Measurements from ENCODE around the gene PROX1.

PROX1 gene, protein sequence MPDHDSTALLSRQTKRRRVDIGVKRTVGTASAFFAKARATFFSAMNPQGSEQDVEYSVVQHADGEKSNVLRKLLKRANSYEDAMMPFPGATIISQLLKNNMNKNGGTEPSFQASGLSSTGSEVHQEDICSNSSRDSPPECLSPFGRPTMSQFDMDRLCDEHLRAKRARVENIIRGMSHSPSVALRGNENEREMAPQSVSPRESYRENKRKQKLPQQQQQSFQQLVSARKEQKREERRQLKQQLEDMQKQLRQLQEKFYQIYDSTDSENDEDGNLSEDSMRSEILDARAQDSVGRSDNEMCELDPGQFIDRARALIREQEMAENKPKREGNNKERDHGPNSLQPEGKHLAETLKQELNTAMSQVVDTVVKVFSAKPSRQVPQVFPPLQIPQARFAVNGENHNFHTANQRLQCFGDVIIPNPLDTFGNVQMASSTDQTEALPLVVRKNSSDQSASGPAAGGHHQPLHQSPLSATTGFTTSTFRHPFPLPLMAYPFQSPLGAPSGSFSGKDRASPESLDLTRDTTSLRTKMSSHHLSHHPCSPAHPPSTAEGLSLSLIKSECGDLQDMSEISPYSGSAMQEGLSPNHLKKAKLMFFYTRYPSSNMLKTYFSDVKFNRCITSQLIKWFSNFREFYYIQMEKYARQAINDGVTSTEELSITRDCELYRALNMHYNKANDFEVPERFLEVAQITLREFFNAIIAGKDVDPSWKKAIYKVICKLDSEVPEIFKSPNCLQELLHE

GRCh38 chr1:213987927-213988506, at the start of gene PROX1:
TSS of gene PROX1 (plus strand) at chr1:213987973. CDS start at chr1:213996536, 8,563 bp downstream.
- DNase-seq (ENCODE audit: low read depth in 1 of 2, low spot score in 1 of 2), result no peak

DNA sequence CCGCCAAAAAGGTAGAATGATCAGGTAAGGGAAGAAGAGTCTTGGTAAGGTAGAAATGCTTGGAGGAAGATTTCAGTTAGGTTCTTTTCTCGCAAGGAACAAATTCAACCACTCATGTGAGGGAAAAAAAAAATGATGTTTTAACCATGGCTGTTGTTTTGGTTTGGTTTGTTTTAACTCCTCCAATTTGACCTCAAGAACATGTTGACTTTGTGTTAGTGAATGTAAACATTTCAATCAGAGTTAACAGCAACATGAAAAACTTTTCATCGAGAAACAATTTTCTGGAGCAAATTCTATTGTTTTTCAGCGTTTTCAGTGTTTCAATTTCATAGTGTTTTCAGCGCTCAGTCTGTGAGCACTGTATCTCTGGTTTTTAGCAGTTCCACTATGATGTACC, 49.0 kb upstream of the PROX1 start:
- no peak for DNase-seq (ENCODE audit: low read depth in 1 of 2, low spot score in 1 of 2)

DNA sequence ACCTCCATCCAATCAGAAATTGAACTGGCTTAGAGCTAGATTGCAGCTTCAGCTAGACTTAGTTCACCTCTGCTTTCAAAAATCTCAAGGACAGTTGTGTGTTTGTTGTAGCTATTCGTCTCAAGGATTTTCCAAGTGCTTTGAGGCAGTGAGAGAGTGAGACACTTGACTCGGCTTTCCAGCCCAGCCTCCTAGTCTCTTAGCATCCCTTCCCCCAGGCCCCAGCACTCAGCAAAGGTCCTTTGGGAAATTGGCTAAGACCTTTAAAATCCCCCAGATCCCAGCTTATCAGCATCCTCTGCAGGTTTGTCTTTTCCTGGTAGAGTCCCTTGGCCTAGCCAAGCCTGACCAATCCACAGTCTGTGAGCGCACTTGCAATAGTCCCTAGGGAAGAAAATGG, 47.9 kb upstream of the PROX1 start:
- no peak for DNase-seq (ENCODE audit: low read depth in 1 of 2, low spot score in 1 of 2)

GRCh38 chr1:213940947-213941346, 46.8 kb upstream of the PROX1 start:
- no peak for DNase-seq (ENCODE audit: low read depth in 1 of 2, low spot score in 1 of 2)

DNA sequence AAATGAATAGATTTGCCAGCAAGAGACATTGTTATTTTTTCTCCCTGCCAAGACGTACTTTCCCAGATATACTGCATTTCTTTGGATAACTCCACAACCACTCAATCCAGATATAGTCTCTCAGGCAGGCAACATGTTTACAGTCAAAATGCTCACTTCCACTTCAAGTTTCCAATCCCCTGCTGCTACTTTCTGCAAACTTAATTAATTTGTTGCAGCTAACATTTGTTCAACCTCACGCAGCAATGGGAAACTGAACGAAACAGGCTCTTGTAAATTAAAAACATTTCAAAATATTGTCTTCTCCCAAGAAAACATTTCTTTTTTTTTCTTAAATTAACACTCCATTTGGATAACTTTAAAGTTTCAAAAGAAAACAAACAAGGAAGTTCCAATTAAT, 45.7 kb upstream of the PROX1 start:
- DNase-seq (ENCODE audit: low read depth in 1 of 2, low spot score in 1 of 2), result no peak

DNA sequence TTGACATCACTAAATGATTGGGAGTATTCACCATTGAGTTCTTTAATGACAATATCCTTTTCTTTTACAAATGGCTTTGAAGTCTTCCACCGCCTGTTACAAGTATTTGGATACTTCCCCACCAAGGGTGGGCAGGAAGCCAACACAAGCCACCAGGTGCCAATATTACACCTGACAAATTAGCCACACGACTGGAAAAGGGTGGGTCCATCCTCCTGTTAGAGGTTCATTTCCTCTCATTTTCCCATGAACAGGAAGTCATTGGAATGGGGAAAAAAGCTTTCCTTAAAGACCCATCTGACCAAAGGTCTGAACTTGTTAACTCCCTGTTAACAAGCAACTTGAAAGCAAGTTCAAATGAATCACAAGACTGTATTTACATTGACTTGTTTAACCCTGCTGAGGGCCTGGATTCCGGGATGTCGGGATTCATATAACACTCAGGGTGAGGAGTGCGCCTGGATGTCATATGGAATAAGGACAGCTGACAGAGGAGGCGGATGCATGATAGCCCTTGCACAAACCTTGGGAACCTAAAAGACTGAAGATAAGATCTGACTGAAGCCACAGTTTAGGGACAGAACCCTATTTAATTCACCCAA, 40.5 kb upstream of the PROX1 start:
- DNase-seq (ENCODE audit: low read depth in 1 of 2, low spot score in 1 of 2), result no peak

- DNase-seq (ENCODE audit: low read depth in 1 of 2, low spot score in 1 of 2), result no peak
Measured at GRCh38 chr1:213951876-213952275, 35.9 kb upstream of the PROX1 start.

DNA sequence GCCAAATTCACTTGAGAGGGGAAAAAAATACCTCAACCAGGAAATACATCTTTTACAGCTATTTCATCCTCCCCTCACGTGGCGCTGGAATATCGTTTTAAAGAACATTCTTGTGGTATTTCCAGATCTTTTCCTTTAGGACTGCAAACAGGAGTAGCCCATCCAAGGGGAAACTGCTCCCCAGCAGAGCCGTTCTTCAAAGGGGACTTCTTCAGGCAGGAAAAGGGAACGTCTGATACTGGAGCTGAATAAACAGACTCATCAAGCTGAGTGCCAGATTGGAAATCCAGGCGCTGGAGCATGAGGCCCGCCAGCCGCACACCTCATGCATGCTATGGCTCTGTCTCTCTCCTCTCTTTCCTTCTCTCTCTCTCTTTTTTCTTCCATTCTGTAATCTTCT, 34.0 kb upstream of the PROX1 start:
- no peak for DNase-seq (ENCODE audit: low read depth in 1 of 2, low spot score in 1 of 2)

DNA sequence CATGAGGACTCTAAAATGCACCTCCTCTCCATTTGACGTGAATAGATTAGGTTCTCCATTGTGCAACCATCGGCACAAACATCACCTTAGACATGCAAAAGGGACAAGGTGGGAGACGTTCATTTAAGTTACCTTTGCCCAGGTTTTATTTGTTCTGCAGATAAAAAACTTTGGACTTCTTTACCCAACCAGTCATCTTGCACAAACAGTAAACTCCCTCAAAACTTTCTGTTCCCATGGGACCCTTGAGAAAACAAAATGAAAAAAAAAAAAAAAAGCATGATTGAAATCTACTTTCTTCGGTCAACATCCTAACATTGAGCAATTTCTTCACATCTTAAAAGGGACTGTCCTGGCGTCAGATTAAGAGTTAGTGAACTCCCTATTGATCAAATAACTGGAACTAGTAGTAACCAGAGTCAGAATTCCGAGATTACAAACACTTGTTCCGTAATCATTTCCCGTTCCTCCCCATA, 31.4 kb upstream of the PROX1 start:
- no peak for DNase-seq (ENCODE audit: low read depth in 1 of 2, low spot score in 1 of 2)

DNA sequence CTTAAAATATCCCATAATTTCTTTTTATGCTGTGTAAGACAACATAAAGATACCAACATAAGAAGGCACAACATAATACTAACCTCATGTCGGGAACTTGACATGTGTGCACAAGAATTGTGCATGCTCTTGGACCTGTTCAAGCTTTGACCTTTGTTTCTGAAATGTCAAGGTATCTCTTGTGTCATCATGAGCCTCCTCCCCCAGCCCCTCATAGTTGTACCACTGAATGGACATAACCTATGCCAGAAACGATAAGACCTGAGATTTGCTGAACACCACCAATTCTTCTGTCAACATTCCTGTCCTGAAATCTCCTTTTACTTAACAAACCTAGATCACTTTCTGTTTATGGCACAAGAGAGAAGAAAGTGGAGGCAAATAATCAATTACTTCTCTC, 29.4 kb upstream of the PROX1 start:
- DNase-seq (ENCODE audit: low read depth in 1 of 2, low spot score in 1 of 2), result no peak

- no peak for DNase-seq (ENCODE audit: low read depth in 1 of 2, low spot score in 1 of 2)
Measured at GRCh38 chr1:213960963-213961362, 26.8 kb upstream of the PROX1 start.

DNA sequence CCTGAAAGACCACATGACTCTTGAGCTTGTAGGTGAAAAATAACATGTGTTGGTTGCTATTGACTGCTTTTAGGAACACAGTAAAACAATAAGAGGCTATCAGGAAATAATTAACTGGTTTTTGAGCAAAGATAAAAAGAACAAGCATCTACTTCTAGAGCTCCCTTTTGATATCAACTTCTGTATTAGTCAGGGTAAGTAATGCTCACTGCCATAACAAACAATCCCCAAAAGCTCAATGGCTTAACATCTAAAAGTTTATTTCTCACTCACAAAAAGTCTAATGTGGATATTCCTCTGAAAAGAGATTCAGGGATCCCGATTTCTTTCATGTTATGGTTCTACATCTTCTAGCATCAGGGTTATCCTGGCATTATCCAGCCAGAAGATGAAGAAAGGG, 25.3 kb upstream of the PROX1 start:
- no peak for DNase-seq (ENCODE audit: low read depth in 1 of 2, low spot score in 1 of 2)

GRCh38 chr1:213966122-213966521, 21.7 kb upstream of the PROX1 start:
- DNase-seq (ENCODE audit: low read depth in 1 of 2, low spot score in 1 of 2), result no peak

- no peak for DNase-seq (ENCODE audit: low read depth in 1 of 2, low spot score in 1 of 2)
Measured at GRCh38 chr1:213968146-213968825, 19.5 kb upstream of the PROX1 start.

GRCh38 chr1:213969958-213970555, 17.7 kb upstream of the PROX1 start:
- no peak for DNase-seq (ENCODE audit: low read depth in 1 of 2, low spot score in 1 of 2)

GRCh38 chr1:213972141-213972540, 15.6 kb upstream of the PROX1 start:
- no peak for DNase-seq (ENCODE audit: low read depth in 1 of 2, low spot score in 1 of 2)

- no peak for DNase-seq (ENCODE audit: low read depth in 1 of 2, low spot score in 1 of 2)
Measured at GRCh38 chr1:213973129-213973528, 14.6 kb upstream of the PROX1 start.

DNA sequence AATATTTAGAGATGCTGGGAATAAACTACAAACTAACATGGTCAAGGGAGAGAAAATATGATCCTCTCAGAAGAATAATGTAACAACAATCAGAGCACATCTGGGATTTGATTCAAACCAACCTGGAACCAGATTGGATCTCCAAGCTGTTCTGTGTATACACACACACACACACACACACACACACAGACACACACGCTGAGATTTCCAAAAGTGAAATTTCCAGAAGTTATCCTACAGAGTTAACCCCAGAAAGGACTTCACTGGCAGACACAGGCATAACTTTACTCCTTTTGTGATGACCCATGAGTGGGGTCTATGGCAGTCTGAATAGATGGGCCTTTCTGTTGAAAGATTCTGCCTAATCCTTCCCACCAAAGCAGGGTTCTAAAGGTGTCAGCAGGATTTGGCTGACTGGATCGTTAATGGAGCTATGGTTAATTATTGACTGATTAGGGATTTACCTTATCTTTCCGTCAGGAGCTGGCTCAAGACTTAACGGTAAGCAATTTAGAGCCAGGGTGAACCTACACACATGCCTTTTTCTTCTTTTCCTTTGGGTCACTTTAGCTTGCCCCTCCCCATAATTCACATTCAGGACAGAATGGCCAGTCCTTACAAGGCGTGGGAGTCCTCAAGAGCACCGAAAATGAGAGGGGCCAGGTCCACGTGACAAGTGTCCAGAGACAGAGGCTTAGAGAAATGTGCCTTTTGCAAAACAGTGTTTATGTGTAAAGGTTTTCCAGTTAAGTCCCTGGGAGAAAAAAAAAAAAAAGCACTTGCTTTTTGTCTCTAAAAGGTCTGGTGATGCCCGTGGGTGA, 10.9 kb upstream of the PROX1 start:
- no peak for DNase-seq (ENCODE audit: low read depth in 1 of 2, low spot score in 1 of 2)

GRCh38 chr1:213977486-213977842, 10.3 kb upstream of the PROX1 start:
- DNase-seq (ENCODE audit: low read depth in 1 of 2, low spot score in 1 of 2), result no peak

DNA sequence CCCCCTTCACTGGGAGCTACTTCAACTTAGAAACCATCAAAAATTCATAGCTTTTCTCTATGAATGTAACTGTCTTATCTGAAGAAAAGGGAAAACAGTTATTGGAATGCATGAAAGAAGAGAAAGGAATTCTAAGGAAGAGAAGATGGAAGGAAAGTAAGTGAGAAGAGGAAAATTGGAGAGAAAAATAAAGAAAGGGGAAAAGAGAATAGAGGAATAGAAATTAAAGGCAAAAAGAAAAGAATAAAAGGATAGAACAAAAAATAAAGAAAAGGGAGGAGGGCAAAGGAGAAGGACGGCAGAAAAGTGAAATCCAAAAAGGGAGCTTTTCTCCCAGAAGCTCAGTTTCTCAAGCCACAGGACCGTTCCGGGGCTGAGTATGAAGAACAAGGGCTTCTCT, 9.9 kb upstream of the PROX1 start:
- no peak for DNase-seq (ENCODE audit: low read depth in 1 of 2, low spot score in 1 of 2)

All from stimulated activated CD4-positive, alpha-beta T cell treated with anti-CD3 and anti-CD28 coated beads, Interleukin-15, amount 100 ng/mL, for 1 hour (primary cell).